Upper lobe of right lung (tissue), 1 donor: ENCODE measurements around the gene RPP38. TPM values are rescaled to one million over a fixed set of nuclear protein-coding genes. Genes with fewer than 3 reads are reported as not detected.

ENCODE experiments used
- ATAC-seq: fragments of 200-7000 bp; cut with Tn5 transposase; one replicate; pipeline ENCODE4 v1.9.1; 2020; ENCODE audit warnings: mild to moderate bottlenecking, moderate library complexity
- DNase-seq: peaks from one replicate; pipeline ENCODE4 v3.0.0-alpha.2; 2020
- H3K27ac ChIP-seq: fragments of 200-600 bp; one replicate; pipeline ENCODE4 v1.8.0; 2022
- H3K27me3 ChIP-seq: fragments of 200-600 bp; one replicate; pipeline ENCODE4 v1.8.0; 2022; ENCODE audit warnings: mild to moderate bottlenecking
- H3K36me3 ChIP-seq: fragments of 200-600 bp; one replicate; pipeline ENCODE4 v1.8.0; 2022
- H3K4me1 ChIP-seq: fragments of 200-600 bp; one replicate; pipeline ENCODE4 v1.8.0; 2022
- H3K4me3 ChIP-seq: fragments of 200-600 bp; one replicate; pipeline ENCODE4 v1.8.0; 2022; ENCODE audit warnings: mild to moderate bottlenecking
- H3K9me3 ChIP-seq: fragments of 200-600 bp; one replicate; pipeline ENCODE4 v1.8.0; 2022
- intact Hi-C: fragments of 100-400 bp; cut with DNase I; formaldehyde crosslinking; loops from one replicate; pipeline ENCODE4 v1.11.0; 2022
- total RNA-seq: library from RNA; stranded (reverse); fragmentation: NEBNext Ultra II Directional; extraction: Animal tissue kit (Norgen Biotek cat#: 25700); gene quantifications from one replicate; pipeline ENCODE4 v1.2.1, GENCODE V29; 2021
- TF ChIP-seq, protein P1 (sequence below): fragments of 200-600 bp; IDR thresholded peaks from one replicate; pipeline ENCODE4 v1.8.0; 2022; ENCODE audit warnings: antibody characterized with exemption
- donor health status: DM: no; HTN: yes; CAD: no; lungs with severe emphysema.

The RPP38 gene
- total RNA-seq, 1 donor from 2014 or later = 15.3 TPM

DNA sequence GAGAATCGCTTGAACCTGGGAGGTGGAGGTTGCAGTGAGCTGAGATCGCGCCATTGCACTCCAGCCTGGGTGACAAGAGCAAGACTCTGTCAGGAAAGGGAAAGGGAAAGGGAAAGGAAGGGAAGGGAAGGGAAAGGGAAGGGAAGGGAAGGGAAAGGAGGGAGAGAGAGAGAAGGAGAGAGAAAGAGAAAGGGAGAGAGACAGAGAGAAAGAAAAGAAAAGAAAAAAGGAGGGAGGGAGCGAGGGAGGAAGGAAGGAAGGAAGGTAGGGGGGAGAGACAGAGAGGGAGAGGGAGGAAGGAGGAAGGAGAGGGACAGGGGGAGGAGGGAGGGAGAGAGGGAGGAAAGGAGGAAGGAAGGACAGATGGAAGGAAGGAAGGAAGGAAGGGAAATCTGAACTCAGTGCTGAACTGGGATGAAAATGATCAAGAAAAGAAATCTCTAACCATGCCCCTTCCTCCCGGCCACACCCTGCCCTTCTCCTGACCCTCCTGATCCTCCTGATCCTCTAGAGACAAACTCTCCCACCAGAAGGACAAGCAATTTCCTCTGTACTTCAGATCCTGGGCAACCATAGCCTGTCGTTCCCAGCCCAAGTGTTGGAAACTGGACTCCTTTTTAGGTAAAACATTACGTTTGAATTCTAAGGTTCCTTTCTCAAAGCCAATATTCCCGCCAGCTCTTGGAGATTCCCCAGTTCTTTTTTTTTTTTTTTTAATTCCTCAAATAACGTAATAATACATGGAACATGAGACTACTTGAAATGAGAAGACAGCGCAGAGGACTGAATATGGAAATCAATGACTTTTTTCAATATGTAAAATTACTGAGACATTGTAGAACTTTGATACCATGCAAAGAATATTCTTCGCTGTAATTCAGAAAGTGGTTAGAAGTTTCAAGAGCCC, 39.2 kb downstream of the RPP38 start:
- TF ChIP-seq, protein P1, sequence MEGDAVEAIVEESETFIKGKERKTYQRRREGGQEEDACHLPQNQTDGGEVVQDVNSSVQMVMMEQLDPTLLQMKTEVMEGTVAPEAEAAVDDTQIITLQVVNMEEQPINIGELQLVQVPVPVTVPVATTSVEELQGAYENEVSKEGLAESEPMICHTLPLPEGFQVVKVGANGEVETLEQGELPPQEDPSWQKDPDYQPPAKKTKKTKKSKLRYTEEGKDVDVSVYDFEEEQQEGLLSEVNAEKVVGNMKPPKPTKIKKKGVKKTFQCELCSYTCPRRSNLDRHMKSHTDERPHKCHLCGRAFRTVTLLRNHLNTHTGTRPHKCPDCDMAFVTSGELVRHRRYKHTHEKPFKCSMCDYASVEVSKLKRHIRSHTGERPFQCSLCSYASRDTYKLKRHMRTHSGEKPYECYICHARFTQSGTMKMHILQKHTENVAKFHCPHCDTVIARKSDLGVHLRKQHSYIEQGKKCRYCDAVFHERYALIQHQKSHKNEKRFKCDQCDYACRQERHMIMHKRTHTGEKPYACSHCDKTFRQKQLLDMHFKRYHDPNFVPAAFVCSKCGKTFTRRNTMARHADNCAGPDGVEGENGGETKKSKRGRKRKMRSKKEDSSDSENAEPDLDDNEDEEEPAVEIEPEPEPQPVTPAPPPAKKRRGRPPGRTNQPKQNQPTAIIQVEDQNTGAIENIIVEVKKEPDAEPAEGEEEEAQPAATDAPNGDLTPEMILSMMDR = no peak
- H3K4me3 ChIP-seq = no peak overlapping the region
- no peaks in the 10 kb centered on the region for H3K27me3 ChIP-seq
- H3K4me1 ChIP-seq = no peaks in the 10 kb centered on the region
- H3K9me3 ChIP-seq = no peaks in the 10 kb centered on the region
- H3K27ac ChIP-seq = no peak overlapping the region
- DNase-seq (no peak), ATAC-seq (no peak)
- H3K36me3 ChIP-seq = peaks cover 50% of the 10 kb centered on the region
- intact Hi-C loops = no loop called here

DNA sequence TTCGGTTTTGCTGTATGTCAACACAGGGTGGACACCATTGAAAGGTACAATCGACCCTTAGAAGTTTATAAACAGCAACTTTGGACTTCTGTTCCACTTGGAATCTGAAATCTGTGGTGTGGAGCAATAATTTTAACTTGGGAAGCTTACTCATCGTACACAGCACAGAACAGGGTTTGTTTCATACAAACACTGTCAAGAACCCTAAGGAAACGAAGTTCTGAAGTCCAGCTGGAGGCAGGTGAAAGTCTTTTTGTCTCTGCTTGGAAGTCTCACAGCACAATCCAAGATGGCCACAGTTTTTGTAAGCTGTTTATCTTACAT, 39.8 kb downstream of the RPP38 start:
- ATAC-seq (no peak), DNase-seq (no peak)
- no peak overlapping the region for H3K4me3 ChIP-seq
- no peak overlapping the region for H3K27ac ChIP-seq
- intact Hi-C loops = no loop called here
- peaks cover 48% of the 10 kb centered on the region for H3K36me3 ChIP-seq
- no peaks in the 10 kb centered on the region for H3K9me3 ChIP-seq
- TF ChIP-seq, protein P1 = no peak
- H3K4me1 ChIP-seq = no peaks in the 10 kb centered on the region
- no peaks in the 10 kb centered on the region for H3K27me3 ChIP-seq

DNA sequence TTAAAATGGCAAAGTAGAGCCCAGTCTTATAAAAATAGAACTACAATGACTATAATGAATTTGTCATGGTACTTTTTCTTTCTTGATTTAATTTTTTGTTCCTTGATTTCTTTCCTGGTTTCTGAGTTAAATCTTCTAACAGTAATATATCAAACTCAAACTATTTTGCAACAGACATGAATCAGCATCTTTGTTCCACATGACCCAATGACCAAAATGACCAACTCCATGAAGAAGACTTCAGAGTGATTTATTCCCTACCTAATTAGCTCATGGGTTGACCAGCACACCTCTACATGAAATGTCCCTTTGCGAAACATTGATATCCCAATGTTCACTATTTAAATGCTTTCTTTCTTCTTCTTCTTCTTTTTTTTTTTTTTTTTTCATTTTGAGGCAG, 40.5 kb downstream of the RPP38 start:
- ATAC-seq (no peak), DNase-seq (no peak)
- H3K36me3 ChIP-seq = peaks cover 41% of the 10 kb centered on the region
- TF ChIP-seq, protein P1 = no peak
- no peak overlapping the region for H3K27ac ChIP-seq
- intact Hi-C loops = no loop called here
- H3K4me3 ChIP-seq = no peak overlapping the region
- no peaks in the 10 kb centered on the region for H3K4me1 ChIP-seq
- no peaks in the 10 kb centered on the region for H3K9me3 ChIP-seq
- H3K27me3 ChIP-seq = no peaks in the 10 kb centered on the region

DNA sequence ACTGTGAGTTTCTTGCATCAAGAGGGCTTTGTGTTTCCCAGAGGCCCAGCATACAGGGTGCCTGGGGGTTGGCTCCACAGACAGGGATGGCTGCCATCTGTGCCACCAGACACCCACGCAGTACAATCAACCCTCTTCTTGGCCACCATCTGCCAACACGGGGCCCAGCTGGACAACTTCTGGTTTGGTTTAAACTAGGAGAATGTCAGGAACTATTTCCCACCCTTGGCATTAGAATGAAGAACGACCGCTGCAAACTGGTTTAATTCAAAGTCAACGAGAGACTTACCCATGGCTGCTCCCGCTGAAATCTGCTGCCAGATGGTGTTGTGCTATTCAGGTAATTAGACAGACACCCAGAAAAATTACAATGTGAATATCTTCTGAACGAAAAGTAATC, 43.5 kb downstream of the RPP38 start:
- TF ChIP-seq, protein P1 = no peak
- intact Hi-C loops = no loop called here
- DNase-seq (no peak), ATAC-seq (no peak)
- Histone ChIP-seq H3K27me3 (no peaks in the 10 kb centered on the region), H3K9me3 (no peaks in the 10 kb centered on the region), H3K4me3 (no peak overlapping the region), H3K27ac (no peak overlapping the region), H3K4me1 (no peaks in the 10 kb centered on the region), H3K36me3 (peaks cover 13% of the 10 kb centered on the region)

DNA sequence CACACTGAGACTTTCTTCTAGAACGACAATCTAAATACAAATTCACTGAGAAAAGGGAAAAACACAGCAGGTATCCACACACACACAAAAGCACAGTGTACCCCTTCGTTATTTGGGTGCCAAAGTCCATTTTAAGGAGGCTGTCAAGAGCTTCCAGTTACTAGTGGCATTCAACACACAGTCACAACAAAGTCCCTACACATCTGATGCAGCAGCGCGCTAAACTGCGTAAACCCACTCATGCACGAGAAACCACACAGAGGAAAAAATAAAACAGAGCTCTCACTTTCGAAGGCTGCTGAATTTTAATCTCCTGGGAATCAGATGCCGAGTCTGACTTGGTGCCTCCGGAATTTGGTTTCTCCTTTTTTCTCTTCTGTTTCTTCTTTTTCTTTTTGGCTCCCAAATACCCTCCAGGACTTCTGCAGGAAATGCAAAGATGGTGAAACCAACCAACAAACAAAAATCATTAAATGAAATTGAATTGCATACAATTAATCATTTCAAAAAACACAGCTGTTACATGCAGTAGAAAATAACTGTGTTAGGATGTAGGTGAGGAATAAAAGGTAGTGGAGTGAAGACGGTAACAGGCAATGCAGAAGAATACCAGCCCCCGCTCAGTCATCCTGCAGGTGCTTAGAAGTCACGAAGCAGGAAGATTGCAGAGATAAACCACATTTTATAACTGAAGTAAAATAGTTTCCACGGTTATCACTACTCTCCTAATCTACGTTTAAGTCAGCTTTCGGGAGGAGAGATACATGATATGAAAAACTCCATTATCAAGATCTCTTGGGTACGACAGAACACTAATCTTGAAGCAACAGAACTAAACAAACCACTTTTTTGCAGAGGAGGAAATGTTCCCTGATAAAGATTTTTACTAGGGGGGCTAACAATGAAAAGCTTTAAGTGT, 44.2 kb downstream of the RPP38 start:
- TF ChIP-seq, protein P1 = no peak
- intact Hi-C loops = no loop called here
- ATAC-seq (no peak), DNase-seq (no peak)
- Histone ChIP-seq H3K27ac (no peak overlapping the region), H3K9me3 (no peaks in the 10 kb centered on the region), H3K4me3 (no peak overlapping the region), H3K27me3 (no peaks in the 10 kb centered on the region), H3K4me1 (no peaks in the 10 kb centered on the region), H3K36me3 (peaks cover 13% of the 10 kb centered on the region)
